MCF 10A (cell line): ENCODE results near the gene AGBL1. TPM values are rescaled to one million over a fixed set of nuclear protein-coding genes. Genes with fewer than 3 reads are reported as not detected.
A peak's percentile ranks its signal among the peaks of the same experiment; 100 is the strongest.

Experiments
- BruUV-seq: library from RNA; stranded (reverse); fragments of 400-500 nt; replicated peaks from 2 replicates; lab custom pipeline; 2021; lab: Mats Ljungman, UMichigan
- CTCF ChIA-PET: fragments of 300-600 bp; sonication (Branson Sonifier 250); formaldehyde crosslinking; extraction: SDS; loops from one replicate; lab custom pipeline; 2021; ENCODE audit warnings: antibody characterized with exemption, inconsistent platforms; lab: Yijun Ruan, JAX
- POLR2A ChIA-PET: fragments of 300-600, 350-650 bp; sonication (Branson Sonifier 250); formaldehyde crosslinking; extraction: SDS; loops from one replicate; lab custom pipeline; 2020; ENCODE audit warnings: antibody characterized with exemption, inconsistent platforms; lab: Yijun Ruan, JAX
- DNase-seq: peaks from one replicate; pipeline ENCODE4 v3.0.0-alpha.2; 2018; ENCODE audit not compliant: unreplicated experiment
- H3K27ac Mint-ChIP-seq: one replicate; pipeline ENCODE4 v1.8.0; 2022; ENCODE audit warnings: mild to moderate bottlenecking, low read depth, mixed read lengths; ENCODE audit not compliant: unreplicated experiment
- H3K27me3 Mint-ChIP-seq: one replicate; pipeline ENCODE4 v1.8.0; 2022; ENCODE audit warnings: mixed read lengths; ENCODE audit not compliant: insufficient read depth, unreplicated experiment
- H3K36me3 Mint-ChIP-seq: one replicate; pipeline ENCODE4 v1.8.0; 2022; ENCODE audit warnings: mild to moderate bottlenecking, moderate library complexity, mixed read lengths; ENCODE audit not compliant: insufficient read depth, unreplicated experiment
- H3K4me1 Mint-ChIP-seq: one replicate; pipeline ENCODE4 v1.8.0; 2022; ENCODE audit warnings: mixed read lengths; ENCODE audit not compliant: insufficient read depth, unreplicated experiment
- H3K4me3 Mint-ChIP-seq: one replicate; pipeline ENCODE4 v1.8.0; 2022; ENCODE audit warnings: mild to moderate bottlenecking, moderate library complexity, mixed read lengths; ENCODE audit not compliant: unreplicated experiment
- H3K9me3 Mint-ChIP-seq: one replicate; pipeline ENCODE4 v1.8.0; 2022; ENCODE audit warnings: mixed read lengths; ENCODE audit not compliant: unreplicated experiment
- CTCF ChIP-seq: fragments of 200-600 bp; IDR thresholded peaks from one replicate; pipeline ENCODE4 v1.8.0; 2022; ENCODE audit warnings: antibody characterized with exemption, mild to moderate bottlenecking; ENCODE audit not compliant: unreplicated experiment
- intact Hi-C: fragments of 100-400 bp; cut with micrococcal nuclease; formaldehyde crosslinking; loops from 2 replicates; pipeline ENCODE4 v1.14.1; 2022
- total RNA-seq: library from RNA; stranded (reverse); gene quantifications from 2 replicates; pipeline ENCODE4 v1.2.3, GENCODE V29; 2022

Gene AGBL1
- total RNA-seq, 1 experiment from 2014 or later = not detected

GRCh38 chr15:86754846-86755245 lies 675.2 kb downstream of the AGBL1 start:
- ChIA-PET POLR2A (no interaction called here), CTCF (interaction anchor here (0.7 to 4.3 kb wide), 5 partner anchors 11 to 890 kb away, joined by 3 to 39 read pairs (median 18); no protein-coding TSS in a partner anchor)
- Mint-ChIP-seq H3K9me3 (no peaks in the 10 kb centered on the region), H3K36me3 (no peaks in the 10 kb centered on the region), H3K27me3 (no peaks in the 10 kb centered on the region), H3K4me3 (no peak overlapping the region), H3K27ac (no peak overlapping the region), H3K4me1 (no peaks in the 10 kb centered on the region)
- intact Hi-C loops = loop anchor here (2.0 kb wide), 1 partner anchor 890 kb away; no protein-coding TSS in a partner anchor
- no peak for TF ChIP-seq CTCF
- BruUV-seq = no TSS peak
- no peak for DNase-seq

DNA sequence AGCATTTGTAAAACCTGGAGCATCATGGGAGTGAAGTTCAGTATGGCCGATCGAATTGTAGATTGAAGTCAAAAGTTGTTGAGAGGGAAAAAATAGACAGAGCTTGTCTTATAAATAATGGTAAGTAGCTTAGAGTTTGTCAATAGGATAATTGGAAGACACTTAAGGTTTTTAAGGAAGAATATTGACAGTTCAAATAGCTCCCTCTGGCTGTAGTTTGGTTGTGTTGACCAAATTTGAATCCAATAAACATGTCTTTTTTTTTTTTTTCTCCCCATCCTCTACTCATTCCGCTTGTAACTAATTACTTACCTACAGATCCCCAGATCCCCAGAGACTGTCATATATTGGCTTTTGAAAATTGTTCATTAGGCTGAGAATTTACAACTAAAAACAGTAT lies 677.0 kb downstream of the AGBL1 start:
- TF ChIP-seq CTCF = peak; percentile 23
- intact Hi-C loops = loop anchor here (1.0 to 2.0 kb wide), 2 partner anchors 524 to 898 kb away; no protein-coding TSS in a partner anchor
- BruUV-seq = no TSS peak
- Mint-ChIP-seq H3K4me1 (no peaks in the 10 kb centered on the region), H3K27me3 (no peaks in the 10 kb centered on the region), H3K9me3 (no peaks in the 10 kb centered on the region), H3K36me3 (no peaks in the 10 kb centered on the region), H3K27ac (no peak overlapping the region), H3K4me3 (no peak overlapping the region)
- ChIA-PET POLR2A (interaction anchor here (1.1 kb wide), 1 partner anchor 132 kb away, joined by 3 read pairs; no protein-coding TSS in a partner anchor), CTCF (interaction anchor here (0.6 to 4.3 kb wide), 27 partner anchors 9 to 1045 kb away, joined by 3 to 39 read pairs (median 4); no protein-coding TSS in a partner anchor)
- no peak for DNase-seq

DNA sequence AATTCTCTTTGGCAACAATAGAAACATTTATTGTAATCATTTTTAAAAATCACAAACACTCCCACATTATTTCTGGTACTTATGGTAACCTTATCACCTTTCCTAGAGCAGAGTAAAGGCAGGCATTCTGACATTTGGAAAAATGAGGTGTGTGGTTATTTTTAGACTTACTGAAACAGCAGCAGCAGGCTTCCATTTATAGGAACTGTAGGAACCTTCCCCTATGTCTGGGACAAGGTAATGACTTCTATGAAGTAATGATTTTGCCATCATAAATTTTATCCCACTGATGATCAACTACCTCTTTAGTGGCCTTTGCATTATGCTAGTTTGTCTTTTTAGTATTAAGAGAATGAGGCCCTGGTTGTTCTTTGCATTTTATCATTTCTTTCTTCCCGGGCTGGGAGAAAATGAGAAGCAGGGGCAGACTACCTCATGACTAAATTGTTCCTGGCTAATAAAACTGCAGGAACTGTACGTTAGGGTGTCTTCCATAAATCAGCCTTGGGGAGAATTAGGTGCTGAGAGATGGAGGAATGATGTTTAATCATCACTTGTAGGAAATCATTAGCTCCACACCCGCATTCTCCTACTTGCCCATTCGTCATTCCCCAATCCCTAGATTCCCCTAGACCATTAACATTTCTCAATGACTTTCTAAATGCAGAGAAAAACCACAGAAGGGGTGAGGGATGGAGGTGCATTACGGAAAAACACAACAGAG lies 680.3 kb downstream of the AGBL1 start:
- Mint-ChIP-seq H3K4me1 (no peaks in the 10 kb centered on the region), H3K27me3 (no peaks in the 10 kb centered on the region), H3K9me3 (no peaks in the 10 kb centered on the region), H3K36me3 (no peaks in the 10 kb centered on the region), H3K4me3 (no peak overlapping the region), H3K27ac (no peak overlapping the region)
- ChIA-PET CTCF (no interaction called here), POLR2A (no interaction called here)
- intact Hi-C loops = no loop called here
- BruUV-seq = no TSS peak
- no peak for DNase-seq
- no peak for TF ChIP-seq CTCF

- POLR2A ChIA-PET = no interaction called here
- Mint-ChIP-seq H3K27me3 (no peaks in the 10 kb centered on the region), H3K4me3 (no peak overlapping the region), H3K36me3 (no peaks in the 10 kb centered on the region), H3K4me1 (no peaks in the 10 kb centered on the region), H3K9me3 (no peaks in the 10 kb centered on the region), H3K27ac (no peak overlapping the region)
- CTCF ChIA-PET = interaction anchor here (0.7 to 2.3 kb wide), 2 partner anchors 517 to 531 kb away, joined by 3 to 6 read pairs; no protein-coding TSS in a partner anchor
- intact Hi-C loops = no loop called here
- no peak for DNase-seq
- TF ChIP-seq CTCF = no peak
- BruUV-seq = no TSS peak
Observed at GRCh38 chr15:86762874-86763273, 683.2 kb downstream of the AGBL1 start.
